Rectal smooth muscle tissue (tissue), 1 donor: ENCODE measurements around the gene DOK7.

ENCODE experiments used
- H3K27ac ChIP-seq: one replicate; pipeline ENCODE4 v1.7.0; 2013; ENCODE audit warnings: low read depth, low read length, inconsistent platforms
- H3K27me3 ChIP-seq: one replicate; pipeline ENCODE4 v1.7.0; 2013; ENCODE audit warnings: low read length; ENCODE audit not compliant: control insufficient read depth, insufficient read depth
- H3K36me3 ChIP-seq: one replicate; pipeline ENCODE4 v1.7.0; 2013; ENCODE audit warnings: low read length; ENCODE audit not compliant: control insufficient read depth, insufficient read depth
- H3K4me1 ChIP-seq: one replicate; pipeline ENCODE4 v1.7.0; 2013; ENCODE audit warnings: low read length; ENCODE audit not compliant: control insufficient read depth, insufficient read depth
- H3K4me3 ChIP-seq: one replicate; pipeline ENCODE4 v1.7.0; 2013; ENCODE audit warnings: low read length
- H3K9ac ChIP-seq: one replicate; pipeline ENCODE4 v1.7.0; 2013; ENCODE audit warnings: low read length

Gene DOK7

DNA sequence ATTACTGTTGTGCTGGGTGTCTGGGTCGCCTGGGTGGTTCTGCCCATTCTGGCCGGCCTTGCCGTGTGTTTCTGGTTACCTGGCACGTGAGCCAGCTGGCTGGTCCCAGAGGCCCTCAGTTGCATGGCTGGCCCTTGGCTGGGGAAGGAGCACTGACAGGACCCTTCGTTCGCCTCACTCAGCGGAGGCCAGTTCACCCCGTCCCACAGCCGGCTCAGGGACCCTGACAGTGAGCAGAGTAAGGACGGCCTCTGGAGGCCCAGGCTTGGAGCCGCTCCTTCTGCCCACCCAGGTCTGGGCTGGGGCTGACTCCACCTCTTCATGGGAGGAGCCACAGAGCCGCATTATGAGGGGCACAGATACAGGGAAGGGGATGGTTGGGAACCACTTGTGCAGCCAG is 41.6 kb upstream of the DOK7 start:
- H3K4me3 ChIP-seq, result no peak overlapping the region
- no peak overlapping the region for H3K27ac ChIP-seq
- H3K36me3 ChIP-seq, result peaks cover 11% of the 10 kb centered on the region
- H3K27me3 ChIP-seq, result no peaks in the 10 kb centered on the region
- no peak overlapping the region for H3K9ac ChIP-seq
- no peaks in the 10 kb centered on the region for H3K4me1 ChIP-seq

DNA sequence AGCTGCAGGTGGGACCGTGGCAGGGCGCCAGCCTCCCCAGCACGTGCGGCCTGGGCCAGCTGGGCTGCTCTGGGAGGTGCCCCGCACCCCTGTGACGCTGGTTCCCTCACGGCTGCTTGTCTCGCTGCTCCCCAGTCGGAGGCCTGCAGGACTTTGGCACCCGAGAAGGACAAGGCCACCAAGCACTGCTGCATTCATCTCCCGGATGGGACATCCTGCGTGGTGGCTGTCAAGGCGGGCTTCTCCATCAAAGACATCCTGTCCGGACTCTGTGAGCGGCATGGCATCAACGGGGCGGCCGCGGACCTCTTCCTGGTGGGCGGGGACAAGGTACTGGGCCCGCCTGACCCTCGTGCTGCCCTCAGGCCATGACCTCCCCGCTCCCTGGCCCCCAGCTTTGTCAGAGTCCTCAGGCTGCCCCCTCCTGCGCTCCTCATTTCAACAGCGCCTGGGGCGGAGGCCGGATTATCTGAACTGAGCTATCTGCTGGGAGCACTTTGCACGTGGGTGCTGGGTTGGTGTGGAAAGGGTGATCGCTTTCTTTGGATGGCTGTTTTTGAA is 40.8 kb upstream of the DOK7 start:
- Histone ChIP-seq H3K27ac (no peak overlapping the region), H3K9ac (no peak overlapping the region), H3K36me3 (peaks cover 9% of the 10 kb centered on the region), H3K27me3 (no peaks in the 10 kb centered on the region), H3K4me1 (no peaks in the 10 kb centered on the region), H3K4me3 (no peak overlapping the region)

DNA sequence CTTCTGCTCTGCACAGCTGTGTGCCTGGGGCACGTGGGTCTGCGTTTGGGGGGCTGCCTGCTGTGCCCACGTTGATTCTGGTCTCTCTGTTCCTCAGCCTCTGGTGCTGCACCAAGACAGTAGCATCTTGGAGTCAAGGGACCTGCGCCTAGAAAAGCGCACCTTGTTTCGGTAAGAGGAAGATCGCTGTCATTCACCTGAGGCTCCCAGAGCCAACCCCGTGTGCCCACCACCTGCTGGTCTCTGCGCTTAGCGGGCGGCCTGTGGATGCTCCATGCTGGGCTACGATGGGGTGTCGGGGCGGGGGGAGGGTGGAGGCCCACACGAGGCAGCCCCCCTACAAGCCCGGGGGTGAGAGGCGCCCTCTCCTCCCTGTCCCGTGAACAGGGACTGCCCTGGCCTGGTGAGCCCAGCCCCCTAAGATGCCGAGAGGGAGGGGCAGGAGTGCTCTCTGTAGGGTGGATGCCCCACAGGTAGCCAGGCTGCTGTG is 40.3 kb upstream of the DOK7 start:
- Histone ChIP-seq H3K27ac (no peak overlapping the region), H3K36me3 (peaks cover 8% of the 10 kb centered on the region), H3K4me1 (no peaks in the 10 kb centered on the region), H3K4me3 (no peak overlapping the region), H3K9ac (no peak overlapping the region), H3K27me3 (no peaks in the 10 kb centered on the region)

DNA sequence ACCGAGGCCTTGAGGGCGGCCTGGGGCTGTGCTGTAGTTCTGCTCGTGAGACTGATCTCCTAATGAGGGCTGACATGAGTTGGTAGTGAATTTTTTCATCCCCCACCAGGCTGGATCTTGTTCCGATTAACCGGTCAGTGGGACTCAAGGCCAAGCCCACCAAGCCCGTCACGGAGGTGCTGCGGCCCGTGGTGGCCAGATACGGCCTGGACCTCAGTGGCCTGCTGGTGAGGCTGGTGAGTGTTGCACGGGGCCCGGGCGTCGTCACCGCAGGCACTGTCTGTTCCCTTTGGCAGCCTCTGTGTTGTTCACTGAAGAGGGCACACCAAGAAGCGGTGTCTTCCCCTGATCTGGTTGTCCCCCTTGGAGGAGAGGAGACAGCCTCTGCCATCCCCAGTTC is 39.7 kb upstream of the DOK7 start:
- Histone ChIP-seq H3K27ac (no peak overlapping the region), H3K4me1 (no peaks in the 10 kb centered on the region), H3K27me3 (no peaks in the 10 kb centered on the region), H3K36me3 (peaks cover 8% of the 10 kb centered on the region), H3K4me3 (no peak overlapping the region), H3K9ac (no peak overlapping the region)

DNA sequence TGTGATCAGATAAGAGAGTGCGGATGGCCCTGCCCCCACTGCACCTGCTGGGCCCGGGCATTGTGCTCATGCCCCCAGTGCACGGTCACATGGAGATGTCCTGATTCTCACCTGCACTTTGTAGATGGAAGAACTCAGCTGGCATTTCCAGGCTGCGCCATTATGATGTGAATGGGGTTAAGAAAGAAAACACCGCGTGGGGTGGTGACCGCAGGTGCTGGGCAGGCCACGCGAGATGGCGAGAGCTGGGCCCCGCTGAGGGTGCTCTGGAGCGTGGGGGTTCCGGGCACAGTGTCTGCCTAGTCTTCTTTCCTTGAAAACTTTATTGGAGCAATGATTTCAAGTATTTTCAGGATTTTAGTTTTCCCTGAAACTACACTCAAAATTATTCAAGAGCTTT is 39.2 kb upstream of the DOK7 start:
- Histone ChIP-seq H3K4me1 (no peaks in the 10 kb centered on the region), H3K4me3 (no peak overlapping the region), H3K27ac (no peak overlapping the region), H3K9ac (no peak overlapping the region), H3K36me3 (peaks cover 8% of the 10 kb centered on the region), H3K27me3 (no peaks in the 10 kb centered on the region)

DNA sequence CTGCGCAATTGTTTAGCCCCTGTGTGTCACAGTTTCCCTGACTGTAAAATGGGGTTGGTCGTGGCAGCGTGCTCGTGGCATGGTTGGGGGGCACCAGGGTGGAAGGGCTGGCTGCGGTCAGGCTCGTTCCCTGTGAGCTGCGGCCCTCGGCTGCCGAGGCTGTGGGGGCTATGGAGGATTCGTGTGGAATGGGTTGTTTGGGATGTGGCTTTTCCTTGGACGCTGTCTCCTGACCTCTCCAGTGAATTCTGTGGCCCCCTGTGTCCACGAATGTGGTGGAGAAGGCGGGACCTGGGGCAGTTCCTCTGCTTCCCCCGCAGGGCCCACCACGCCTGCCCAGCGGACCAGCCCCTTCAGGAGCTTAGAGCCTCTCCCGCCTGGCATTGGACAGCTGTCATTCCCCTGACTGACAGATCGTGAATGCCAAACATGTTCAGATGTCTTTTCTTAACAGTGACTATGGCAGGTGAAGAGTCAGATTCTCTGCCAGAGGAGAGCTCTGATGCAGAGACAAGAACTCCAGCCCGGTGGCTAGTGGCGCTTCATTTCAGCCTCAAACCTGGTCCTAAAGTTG is 38.5 kb upstream of the DOK7 start:
- Histone ChIP-seq H3K9ac (no peak overlapping the region), H3K36me3 (peaks cover 8% of the 10 kb centered on the region), H3K27me3 (no peaks in the 10 kb centered on the region), H3K27ac (no peak overlapping the region), H3K4me1 (no peaks in the 10 kb centered on the region), H3K4me3 (no peak overlapping the region)

DNA sequence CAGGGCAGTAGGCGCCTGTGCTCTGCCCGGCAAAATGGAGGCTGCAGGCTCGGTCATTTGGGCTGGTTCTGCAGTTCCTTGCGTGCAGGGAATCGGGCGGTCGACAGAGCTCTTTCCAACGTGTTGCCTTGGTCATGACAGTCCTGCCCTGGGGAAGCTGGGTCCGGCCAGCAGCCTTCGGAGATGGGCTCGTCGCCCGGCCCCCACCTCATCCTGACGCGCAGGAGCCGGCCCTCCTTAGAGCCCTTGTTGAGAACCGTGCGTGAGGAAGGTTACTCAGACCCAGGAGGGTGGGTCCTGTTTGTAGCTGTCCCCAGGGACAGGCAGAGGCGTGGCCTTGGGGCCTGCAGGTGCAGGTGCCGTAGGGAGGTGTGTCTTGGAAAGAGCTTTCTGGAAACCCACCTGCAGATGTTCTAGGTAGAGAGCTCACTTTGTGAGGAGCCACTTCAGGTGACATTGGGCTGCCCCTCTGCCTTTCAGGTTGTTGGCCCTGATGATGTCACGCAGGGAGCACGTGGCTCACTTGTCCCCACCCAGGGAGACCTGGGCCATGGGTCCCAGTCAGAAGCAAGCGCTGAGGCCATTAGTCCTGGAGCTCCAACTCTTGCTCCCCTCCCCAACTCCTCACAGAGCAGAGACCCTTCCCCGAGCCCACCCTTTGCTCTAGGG is 36.5 kb upstream of the DOK7 start:
- Histone ChIP-seq H3K36me3 (peaks cover 6% of the 10 kb centered on the region), H3K4me1 (no peaks in the 10 kb centered on the region), H3K9ac (no peak overlapping the region), H3K4me3 (no peak overlapping the region), H3K27ac (no peak overlapping the region), H3K27me3 (no peaks in the 10 kb centered on the region)

DNA sequence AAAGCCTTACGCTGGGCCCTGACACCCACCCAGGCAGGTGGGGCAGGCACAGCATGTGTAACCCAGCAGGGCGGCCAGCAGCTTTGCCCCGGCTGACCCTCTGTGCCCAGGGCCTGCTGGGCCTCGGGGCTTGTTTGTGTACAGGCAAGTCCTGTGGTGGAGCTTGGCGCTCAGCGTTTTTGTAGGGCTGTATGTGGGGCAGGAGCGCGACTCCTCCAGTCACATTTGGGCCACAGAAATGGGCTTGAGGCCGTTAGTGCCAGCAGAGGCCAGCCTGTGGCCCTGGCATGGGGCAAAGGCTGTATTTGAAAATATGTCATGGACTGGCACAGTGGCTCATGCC is 36.0 kb upstream of the DOK7 start:
- no peak overlapping the region for H3K9ac ChIP-seq
- no peaks in the 10 kb centered on the region for H3K4me1 ChIP-seq
- peaks cover 6% of the 10 kb centered on the region for H3K36me3 ChIP-seq
- no peak overlapping the region for H3K4me3 ChIP-seq
- H3K27ac ChIP-seq, result no peak overlapping the region
- no peaks in the 10 kb centered on the region for H3K27me3 ChIP-seq

DNA sequence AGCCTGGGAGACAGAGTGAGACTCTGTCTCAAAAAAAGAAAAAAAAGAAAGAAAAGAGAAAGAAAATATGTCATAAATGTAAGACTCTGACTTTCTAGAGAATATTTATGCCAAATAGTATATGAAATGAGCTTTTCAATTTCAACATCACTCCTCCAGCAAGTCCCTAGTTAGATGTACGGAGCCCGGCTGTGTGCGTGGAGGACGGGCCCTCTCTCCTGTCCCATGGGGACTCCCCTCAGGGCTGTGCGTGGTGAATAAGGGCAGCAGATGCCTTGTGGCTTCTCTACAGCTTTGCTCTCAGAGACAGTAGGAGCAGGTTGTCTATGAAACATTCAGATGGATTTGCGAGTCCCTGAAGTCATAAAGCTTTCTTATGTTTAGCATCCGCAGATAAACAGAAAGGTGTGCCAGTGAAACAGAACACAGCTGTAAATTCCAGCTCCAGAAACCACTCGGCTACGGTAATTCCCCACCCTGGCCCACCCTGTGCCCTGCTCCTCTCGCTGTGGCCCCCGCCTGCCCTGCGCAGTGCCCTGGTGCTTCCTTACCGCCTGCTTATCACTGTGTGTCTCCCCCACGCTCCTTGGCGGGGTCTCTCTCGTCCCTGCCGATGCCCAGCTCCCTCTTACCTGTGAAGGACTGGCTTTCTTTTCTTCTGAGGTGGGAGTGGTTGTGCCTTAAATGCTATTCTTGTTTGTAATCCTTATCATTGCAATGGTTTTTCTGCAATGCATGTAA is 35.2 kb upstream of the DOK7 start:
- H3K27ac ChIP-seq, result no peak overlapping the region
- H3K4me1 ChIP-seq, result no peaks in the 10 kb centered on the region
- H3K4me3 ChIP-seq, result no peak overlapping the region
- H3K36me3 ChIP-seq, result peaks cover 4% of the 10 kb centered on the region
- H3K27me3 ChIP-seq, result no peaks in the 10 kb centered on the region
- no peak overlapping the region for H3K9ac ChIP-seq

DNA sequence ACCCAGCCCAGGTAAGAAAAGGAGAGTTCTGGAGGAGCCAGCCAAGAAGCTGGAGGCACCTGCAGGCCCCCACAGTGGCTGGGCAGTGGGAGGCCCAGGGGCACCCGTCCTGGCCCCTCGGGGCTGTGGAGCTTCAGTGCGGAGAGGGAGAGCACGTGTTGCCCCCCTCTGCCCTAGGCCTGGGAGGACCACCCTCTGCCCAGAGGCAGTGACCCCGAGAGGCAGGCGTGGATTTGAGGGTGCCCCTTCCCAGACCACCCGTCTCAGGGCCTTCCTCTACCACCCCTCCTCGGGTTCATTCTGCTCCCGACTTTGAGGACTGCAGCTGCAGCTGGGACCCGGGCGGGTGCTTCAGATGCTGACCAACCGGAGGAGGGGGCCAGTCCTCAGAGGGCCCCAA is 33.5 kb upstream of the DOK7 start:
- Histone ChIP-seq H3K4me1 (no peaks in the 10 kb centered on the region), H3K36me3 (peaks cover 4% of the 10 kb centered on the region), H3K27ac (no peak overlapping the region), H3K27me3 (no peaks in the 10 kb centered on the region), H3K9ac (no peak overlapping the region), H3K4me3 (no peak overlapping the region)

DNA sequence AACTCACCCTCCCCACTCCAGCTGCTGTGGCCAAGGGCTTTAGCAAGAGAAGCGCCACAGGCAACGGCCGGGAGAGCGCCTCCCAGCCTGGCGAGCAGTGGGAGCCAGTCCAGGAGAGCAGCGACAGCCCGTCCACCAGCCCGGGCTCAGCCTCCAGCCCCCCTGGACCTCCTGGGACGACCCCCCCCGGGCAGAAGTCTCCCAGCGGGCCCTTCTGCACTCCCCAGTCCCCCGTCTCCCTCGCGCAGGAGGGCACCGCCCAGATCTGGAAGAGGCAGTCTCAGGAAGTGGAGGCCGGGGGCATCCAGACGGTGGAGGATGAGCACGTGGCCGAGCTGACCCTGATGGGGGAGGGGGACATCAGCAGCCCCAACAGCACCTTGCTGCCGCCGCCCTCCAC is 32.6 kb upstream of the DOK7 start:
- no peaks in the 10 kb centered on the region for H3K36me3 ChIP-seq
- no peak overlapping the region for H3K9ac ChIP-seq
- H3K4me1 ChIP-seq, result no peaks in the 10 kb centered on the region

DNA sequence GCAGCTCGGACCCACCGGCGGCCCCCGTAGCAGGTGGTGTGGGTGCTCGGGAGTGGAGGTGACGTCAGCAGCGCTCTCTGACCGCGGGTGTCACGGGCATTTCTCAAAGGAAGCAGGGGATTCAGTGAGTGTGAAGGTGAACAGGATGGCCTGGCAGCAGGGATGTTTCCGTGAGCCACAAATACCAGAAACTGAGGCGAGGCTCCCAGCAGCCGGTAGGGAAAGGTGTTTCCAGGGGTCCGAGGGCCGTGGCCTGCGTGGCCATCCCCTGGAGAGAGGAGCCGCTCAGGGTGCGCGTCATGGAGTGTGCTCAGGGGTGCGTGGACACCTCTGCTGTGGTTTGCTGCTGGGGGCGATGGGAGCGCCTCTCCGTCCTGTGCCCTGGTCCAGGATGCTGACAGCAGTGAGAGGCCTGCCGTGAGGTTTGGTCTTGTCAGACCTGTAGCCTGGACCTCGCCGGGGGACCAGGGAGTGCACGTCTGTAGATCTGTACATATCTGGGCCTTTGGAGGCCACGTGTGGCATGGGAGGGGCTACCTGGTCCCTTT is 31.6 kb upstream of the DOK7 start:
- Histone ChIP-seq H3K4me3 (no peak overlapping the region), H3K27me3 (no peaks in the 10 kb centered on the region), H3K9ac (no peak overlapping the region), H3K36me3 (no peaks in the 10 kb centered on the region), H3K4me1 (no peaks in the 10 kb centered on the region), H3K27ac (no peak overlapping the region)

More for the DNA sequence above, 32.6 kb upstream of the DOK7 start:
- no peak overlapping the region for H3K27ac ChIP-seq
- H3K27me3 ChIP-seq, result no peaks in the 10 kb centered on the region
- H3K4me3 ChIP-seq, result no peak overlapping the region
